Lung (tissue), 12 donors: ENCODE measurements around the gene PPARD. TPM values are rescaled to one million over a fixed set of nuclear protein-coding genes. Genes with fewer than 3 reads are reported as not detected.

Experiments used
- ATAC-seq: fragments of 200-7000 bp; cut with Tn5 transposase; one replicate; pipeline ENCODE4 v1.9.1; 2020; ENCODE audit warnings: moderate number of reproducible peaks; ENCODE audit not compliant: insufficient read depth, low FRiP score
- DNase-seq, 3 donors: peaks; one replicate each; pipeline ENCODE4 v3.0.0-alpha.2; 2013 to 2017
- H3K27ac ChIP-seq, 2 donors: one replicate each; pipeline ENCODE4 v1.5.1; 2013; ENCODE audit warnings: mild to moderate bottlenecking in 2 of 2, moderate library complexity in 2 of 2, control low read depth in 1 of 2, inconsistent platforms in 1 of 2, low read depth in 1 of 2, low read length in 1 of 2
- H3K27me3 ChIP-seq, 3 donors: one replicate each; pipeline ENCODE4 v1.5.1; 2013; ENCODE audit warnings: low read length in 2 of 3; ENCODE audit not compliant: control insufficient read depth in 3 of 3, insufficient read depth in 3 of 3
- H3K36me3 ChIP-seq, 4 donors: one replicate each; pipeline ENCODE4 v1.5.1; 2013; ENCODE audit warnings: low read length in 4 of 4, mild to moderate bottlenecking in 1 of 4, moderate library complexity in 1 of 4; ENCODE audit not compliant: control insufficient read depth in 4 of 4, insufficient read depth in 4 of 4
- H3K4me1 ChIP-seq, 5 donors: one replicate each; pipeline ENCODE4 v1.5.1; 2013; ENCODE audit warnings: low read length in 5 of 5, mild to moderate bottlenecking in 2 of 5, moderate library complexity in 1 of 5; ENCODE audit not compliant: control insufficient read depth in 5 of 5, insufficient read depth in 5 of 5
- H3K4me3 ChIP-seq: one replicate; pipeline ENCODE4 v1.5.1; 2013; ENCODE audit warnings: mild to moderate bottlenecking, control low read depth, moderate library complexity
- H3K9ac ChIP-seq, 2 donors: one replicate each; pipeline ENCODE4 v1.5.1; 2013; ENCODE audit warnings: low read length in 2 of 2, control low read depth in 1 of 2; ENCODE audit not compliant: insufficient read depth in 1 of 2
- H3K9me3 ChIP-seq, 4 donors: one replicate each; pipeline ENCODE4 v1.5.1; 2013; ENCODE audit warnings: low read length in 3 of 4, mild to moderate bottlenecking in 1 of 4, moderate library complexity in 1 of 4; ENCODE audit not compliant: control insufficient read depth in 4 of 4, insufficient read depth in 3 of 4
- CTCF ChIP-seq: IDR thresholded peaks from 2 replicates; pipeline ENCODE4 v1.5.1; 2012; ENCODE audit warnings: mild to moderate bottlenecking; ENCODE audit errors: control extremely low read depth, extremely low read depth
- WGBS, 2 donors: extraction: QIAGEN DNeasy Blood & Tissue Kit; methylation state at CpG; one replicate each; pipeline ENCODE4 v1.1.7; 2013; 5-methylcytosine and 5-hydroxymethylcytosine counted together
- polyA plus RNA-seq, 2 donors: library from polyadenylated mRNA; stranded (reverse); fragments of 200-250 nt; gene quantifications; one replicate each; pipeline ENCODE4 v1.2.1, GENCODE V29; 2013
- total RNA-seq, 2 donors: library from RNA; depleted of rRNA in 1 of 2; stranded (reverse); fragments of >200 nt in 1 of 2; gene quantifications; one replicate each; pipeline ENCODE4 v1.2.1, GENCODE V29; 2014 to 2021
- donor health status: control.
- donor health status: control.
- donor health status: Bipolar disorder and iron deficiency.
- donor health status: healthy.
- donor health status: DM: yes; HTN: yes; CAD: no.

The PPARD gene
- total and polyA plus RNA-seq, 4 donors: 11.3 to 27.8 (median 24.5) TPM

- DNase-seq (no peak), ATAC-seq (no peak)
- H3K9me3 ChIP-seq: no peaks in the 10 kb centered on the region
- H3K36me3 ChIP-seq: peaks cover 7 to 47% (median 10%) of the 10 kb centered on the region in 4 donors
- WGBS, 2 donors: 93 to 100% methylated on average over 2 of the region's 2 CpGs
- H3K9ac ChIP-seq: no peak overlapping the region
- no peaks in the 10 kb centered on the region for H3K27me3 ChIP-seq
- peaks cover 0 to 12% (median 7%) of the 10 kb centered on the region in 5 donors for H3K4me1 ChIP-seq
- no peak for TF ChIP-seq CTCF
- H3K4me3 ChIP-seq: no peak overlapping the region
- H3K27ac ChIP-seq: no peak overlapping the region
These were observed 47.3 kb upstream of the PPARD start for GRCh38 chr6:35295036-35295435.

- 62 to 67% methylated on average over 3 of the region's 3 CpGs for WGBS, 2 donors
- ATAC-seq (no peak), DNase-seq (no peak)
- Histone ChIP-seq H3K4me3 (no peak overlapping the region), H3K9me3 (no peaks in the 10 kb centered on the region), H3K9ac (no peak overlapping the region), H3K27ac (no peak overlapping the region), H3K36me3 (peaks cover 6 to 41% (median 8%) of the 10 kb centered on the region in 4 donors), H3K4me1 (peaks cover 0 to 12% (median 7%) of the 10 kb centered on the region in 5 donors), H3K27me3 (no peaks in the 10 kb centered on the region)
- no peak for TF ChIP-seq CTCF
These were observed 46.6 kb upstream of the PPARD start for GRCh38 chr6:35295521-35296315.

GRCh38 chr6:35296931-35297600 is 45.3 kb upstream of the PPARD start:
- H3K9me3 ChIP-seq: no peaks in the 10 kb centered on the region
- H3K4me1 ChIP-seq: peaks cover 0 to 12% (median 7%) of the 10 kb centered on the region in 5 donors
- ATAC-seq (no peak), DNase-seq (no peak)
- WGBS, 2 donors: 29 to 36% methylated on average over 6 of the region's 6 CpGs
- no peak overlapping the region for H3K9ac ChIP-seq
- H3K36me3 ChIP-seq: peaks cover 2 to 27% (median 4%) of the 10 kb centered on the region in 4 donors
- no peak overlapping the region for H3K4me3 ChIP-seq
- H3K27me3 ChIP-seq: no peaks in the 10 kb centered on the region
- peak overlapping the region in 1 of 2 donors; percentile 67 for H3K27ac ChIP-seq
- TF ChIP-seq CTCF: no peak
